C4-2B (cell line): ENCODE results near the gene DOLK.

ENCODE experiments used
- ZFX ChIP-seq: fragments of 450-650 bp; IDR thresholded peaks from 2 replicates; pipeline ENCODE4 v1.6.1; 2017
- TF ChIP-seq, protein P1 (sequence below): fragments of 450-650 bp; conservative IDR thresholded peaks from 2 replicates; pipeline ENCODE4 v1.5.1; 2017; ENCODE audit warnings: mild to moderate bottlenecking

GRCh38 chr9:128905964-128906363 lies 41.4 kb downstream of the DOLK start:
- TF ChIP-seq, protein P1, sequence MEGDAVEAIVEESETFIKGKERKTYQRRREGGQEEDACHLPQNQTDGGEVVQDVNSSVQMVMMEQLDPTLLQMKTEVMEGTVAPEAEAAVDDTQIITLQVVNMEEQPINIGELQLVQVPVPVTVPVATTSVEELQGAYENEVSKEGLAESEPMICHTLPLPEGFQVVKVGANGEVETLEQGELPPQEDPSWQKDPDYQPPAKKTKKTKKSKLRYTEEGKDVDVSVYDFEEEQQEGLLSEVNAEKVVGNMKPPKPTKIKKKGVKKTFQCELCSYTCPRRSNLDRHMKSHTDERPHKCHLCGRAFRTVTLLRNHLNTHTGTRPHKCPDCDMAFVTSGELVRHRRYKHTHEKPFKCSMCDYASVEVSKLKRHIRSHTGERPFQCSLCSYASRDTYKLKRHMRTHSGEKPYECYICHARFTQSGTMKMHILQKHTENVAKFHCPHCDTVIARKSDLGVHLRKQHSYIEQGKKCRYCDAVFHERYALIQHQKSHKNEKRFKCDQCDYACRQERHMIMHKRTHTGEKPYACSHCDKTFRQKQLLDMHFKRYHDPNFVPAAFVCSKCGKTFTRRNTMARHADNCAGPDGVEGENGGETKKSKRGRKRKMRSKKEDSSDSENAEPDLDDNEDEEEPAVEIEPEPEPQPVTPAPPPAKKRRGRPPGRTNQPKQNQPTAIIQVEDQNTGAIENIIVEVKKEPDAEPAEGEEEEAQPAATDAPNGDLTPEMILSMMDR = no peak
- no peak for TF ChIP-seq ZFX
